Breast epithelium (tissue), 4 donors: ENCODE data around the gene ANKRD10. TPM values are rescaled to one million over a fixed set of nuclear protein-coding genes. Genes with fewer than 3 reads are reported as not detected.
A peak's percentile ranks its signal among the peaks of the same experiment; 100 is the strongest.
"Not testable (repeated sequence)": the region's sequence is repeated elsewhere in the genome, so short reads cannot be mapped to it uniquely, and the experiment has no call there.

ENCODE experiments used
- DNase-seq, 2 donors: peaks; one replicate each; pipeline ENCODE4 v3.0.0-alpha.2; 2019; ENCODE audit warnings: low spot score in 2 of 2
- H3K27ac ChIP-seq, 2 donors: fragments of 200-600 bp; sonication (generic) in 1 of 2; one replicate each; pipeline ENCODE4 v1.5.1; 2016 to 2019; ENCODE audit warnings: mild to moderate bottlenecking in 1 of 2
- H3K27me3 ChIP-seq, 2 donors: fragments of 200-600 bp; sonication (generic) in 1 of 2; one replicate each; pipeline versions ENCODE4 v1.5.1 to v1.6.0; 2017 to 2019; ENCODE audit warnings: control low read depth in 1 of 2, mild to moderate bottlenecking in 1 of 2
- H3K36me3 ChIP-seq: fragments of 200-600 bp; one replicate; pipeline ENCODE4 v1.5.1; 2019
- H3K4me1 ChIP-seq, 2 donors: fragments of 200-600 bp; sonication (generic); one replicate each; pipeline ENCODE4 v1.5.1; 2016 to 2019; ENCODE audit warnings: control low read depth in 1 of 2
- H3K4me3 ChIP-seq, 3 donors: fragments of 200-600 bp; sonication (generic); 1 replicate in 2 of 3; 2 replicates in 1 of 3; pipeline ENCODE4 v1.5.1; 2016 to 2019; ENCODE audit warnings: mild to moderate bottlenecking in 3 of 3, moderate library complexity in 2 of 3
- H3K9me3 ChIP-seq, 2 donors: fragments of 200-600 bp; sonication (generic) in 1 of 2; one replicate each; pipeline ENCODE4 v1.5.1; 2016 to 2019; ENCODE audit warnings: control low read depth in 1 of 2
- POLR2A ChIP-seq: fragments of 450-650 bp; IDR thresholded peaks from one replicate; pipeline ENCODE4 v1.6.1; 2016; ENCODE audit warnings: antibody characterized with exemption, mild to moderate bottlenecking, moderate library complexity
- POLR2AphosphoS5 ChIP-seq, 3 donors: sonication (generic); formaldehyde crosslinking; IDR thresholded peaks; one replicate each; pipeline ENCODE4 v1.6.1; 2017; ENCODE audit warnings: antibody characterized with exemption in 3 of 3
- intact Hi-C: fragments of 100-400 bp; cut with DNase I; formaldehyde crosslinking; loops from one replicate; pipeline ENCODE4 v1.15.1; 2023; ENCODE audit warnings: low total_unique reads
- total RNA-seq, 3 donors: library from RNA; depleted of rRNA; stranded (reverse); fragments of >200 nt; gene quantifications; one replicate each; pipeline ENCODE4 v1.1.0, GENCODE V29; 2016
- TF ChIP-seq, protein P1 (sequence below), 3 donors: fragments of 450-650 bp; IDR thresholded peaks; one replicate each; pipeline ENCODE4 v1.5.1; 2016 to 2017; ENCODE audit warnings: antibody characterized with exemption in 3 of 3, mild to moderate bottlenecking in 3 of 3, moderate library complexity in 3 of 3

Gene ANKRD10
- total RNA-seq, 3 donors from 2014 or later = 133 to 206 (median 193) TPM

- intact Hi-C loops = no loop called here
- H3K4me3 ChIP-seq = no peak overlapping the region
- no peaks in the 10 kb centered on the region for H3K27me3 ChIP-seq
- H3K36me3 ChIP-seq = no peaks in the 10 kb centered on the region
- H3K9me3 ChIP-seq = peaks cover 4 to 12% of the 10 kb centered on the region in 2 donors
- no peak for DNase-seq
- H3K27ac ChIP-seq = no peak overlapping the region
- no peaks in the 10 kb centered on the region for H3K4me1 ChIP-seq
- TF ChIP-seq POLR2AphosphoS5 (IDR thresholded peaks at IDR 0.05) (no peak), POLR2A (no peak)
- TF ChIP-seq, protein P1, sequence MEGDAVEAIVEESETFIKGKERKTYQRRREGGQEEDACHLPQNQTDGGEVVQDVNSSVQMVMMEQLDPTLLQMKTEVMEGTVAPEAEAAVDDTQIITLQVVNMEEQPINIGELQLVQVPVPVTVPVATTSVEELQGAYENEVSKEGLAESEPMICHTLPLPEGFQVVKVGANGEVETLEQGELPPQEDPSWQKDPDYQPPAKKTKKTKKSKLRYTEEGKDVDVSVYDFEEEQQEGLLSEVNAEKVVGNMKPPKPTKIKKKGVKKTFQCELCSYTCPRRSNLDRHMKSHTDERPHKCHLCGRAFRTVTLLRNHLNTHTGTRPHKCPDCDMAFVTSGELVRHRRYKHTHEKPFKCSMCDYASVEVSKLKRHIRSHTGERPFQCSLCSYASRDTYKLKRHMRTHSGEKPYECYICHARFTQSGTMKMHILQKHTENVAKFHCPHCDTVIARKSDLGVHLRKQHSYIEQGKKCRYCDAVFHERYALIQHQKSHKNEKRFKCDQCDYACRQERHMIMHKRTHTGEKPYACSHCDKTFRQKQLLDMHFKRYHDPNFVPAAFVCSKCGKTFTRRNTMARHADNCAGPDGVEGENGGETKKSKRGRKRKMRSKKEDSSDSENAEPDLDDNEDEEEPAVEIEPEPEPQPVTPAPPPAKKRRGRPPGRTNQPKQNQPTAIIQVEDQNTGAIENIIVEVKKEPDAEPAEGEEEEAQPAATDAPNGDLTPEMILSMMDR (IDR thresholded peaks at IDR 0.05) = no peak
Measured at GRCh38 chr13:110957931-110958330, 43.1 kb upstream of the ANKRD10 start.

DNA sequence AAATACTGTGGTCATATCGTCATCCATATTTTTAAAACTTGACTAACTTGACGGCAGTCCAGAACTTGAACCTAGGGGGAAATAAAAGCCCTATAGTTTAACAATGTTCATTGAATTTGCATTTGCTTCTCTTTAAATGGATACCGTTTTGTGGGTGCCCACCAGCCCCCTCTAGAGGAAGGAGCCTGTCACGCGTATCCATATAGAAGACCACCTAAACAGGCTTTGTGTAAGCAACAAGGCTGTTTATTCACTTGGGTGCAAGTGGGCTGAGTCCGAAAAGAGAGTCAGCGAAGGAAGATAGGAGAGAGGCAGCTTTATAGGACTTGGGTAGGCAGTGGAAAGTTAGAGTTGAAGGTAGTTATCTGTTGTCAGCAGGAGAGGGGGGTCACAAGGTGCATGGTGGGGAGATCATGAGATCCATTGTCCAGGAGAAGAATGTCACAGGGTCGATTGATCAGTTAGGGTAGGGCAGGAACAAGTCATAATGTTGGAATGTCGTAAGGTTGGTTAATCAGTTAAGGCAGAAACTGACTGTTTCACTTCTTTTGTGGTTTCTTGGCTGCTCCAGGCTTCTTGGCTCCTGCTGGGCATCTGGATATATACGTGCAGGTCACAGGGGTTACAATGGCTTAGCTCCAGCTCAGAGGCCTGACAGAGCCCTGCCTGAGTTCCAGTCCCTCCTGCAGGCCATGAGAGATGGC, 42.5 kb upstream of the ANKRD10 start:
- TF ChIP-seq POLR2A (no peak), POLR2AphosphoS5 (IDR thresholded peaks at IDR 0.05) (no peak)
- TF ChIP-seq, protein P1 (IDR thresholded peaks at IDR 0.05) = no peak
- DNase-seq = no peak
- intact Hi-C loops = no loop called here
- Histone ChIP-seq H3K4me3 (no peak overlapping the region), H3K9me3 (peaks cover 4 to 12% of the 10 kb centered on the region in 2 donors), H3K27ac (no peak overlapping the region), H3K36me3 (no peaks in the 10 kb centered on the region), H3K4me1 (no peaks in the 10 kb centered on the region), H3K27me3 (no peaks in the 10 kb centered on the region)

DNA sequence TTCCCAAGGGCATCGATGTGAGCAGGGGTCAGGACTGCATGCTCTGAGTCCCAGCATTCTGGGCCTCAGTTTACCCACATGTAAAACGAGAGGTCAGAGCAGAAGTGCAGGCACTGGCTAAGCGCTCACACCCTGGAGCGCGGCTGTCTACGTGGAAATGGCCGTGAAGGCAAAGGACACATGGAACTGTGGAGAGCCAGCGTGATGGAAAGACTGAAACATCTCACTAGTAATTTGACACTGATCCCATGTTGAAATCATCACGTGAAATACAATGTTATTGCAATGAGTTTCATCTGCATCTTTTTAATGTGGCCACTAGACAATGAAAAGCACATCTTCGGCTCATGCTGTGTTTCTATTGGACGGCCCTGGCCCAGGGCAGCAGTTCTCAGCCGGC, 41.3 kb upstream of the ANKRD10 start:
- H3K9me3 ChIP-seq, DNase-seq, H3K4me1 ChIP-seq, intact Hi-C loops, H3K4me3 ChIP-seq, H3K27me3 ChIP-seq, H3K36me3 ChIP-seq, H3K27ac ChIP-seq: not testable (repeated sequence)

DNA sequence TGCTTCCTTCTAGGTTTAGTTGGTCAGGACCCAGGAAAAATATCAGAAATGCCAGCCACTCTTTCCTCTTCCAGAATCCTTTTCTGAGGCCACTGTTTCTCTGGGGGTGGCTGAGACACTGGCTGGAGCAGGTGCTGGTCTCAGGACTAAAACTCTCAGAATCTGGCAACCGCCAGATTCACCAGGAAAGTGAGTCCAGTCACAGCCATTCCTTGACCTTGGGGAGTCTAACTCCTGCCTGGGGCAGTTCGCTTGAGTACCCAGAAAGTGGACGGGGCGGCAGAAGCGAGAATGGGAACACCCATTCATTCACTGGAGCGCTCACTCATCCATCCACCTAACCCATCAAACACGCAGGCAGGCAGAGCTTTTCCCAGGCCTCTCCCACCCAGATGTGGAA, 40.7 kb upstream of the ANKRD10 start:
- peak overlapping the region; percentile 52 to 80 for H3K27ac ChIP-seq
- DNase-seq, H3K27me3 ChIP-seq, H3K4me3 ChIP-seq, H3K36me3 ChIP-seq, H3K4me1 ChIP-seq, intact Hi-C loops, H3K9me3 ChIP-seq: not testable (repeated sequence)

- H3K4me1 ChIP-seq, H3K4me3 ChIP-seq, H3K9me3 ChIP-seq, intact Hi-C loops, H3K27me3 ChIP-seq, H3K36me3 ChIP-seq: not testable (repeated sequence)
- H3K27ac ChIP-seq = peak overlapping the region; percentile 52 to 80
- peak in 1 of 3 donors; percentile 89 for TF ChIP-seq POLR2AphosphoS5 (IDR thresholded peaks at IDR 0.05)
- peak in 1 of 2 donors; percentile 33 for DNase-seq
Measured at GRCh38 chr13:110955072-110955503, 40.2 kb upstream of the ANKRD10 start.

- H3K27me3 ChIP-seq, H3K4me3 ChIP-seq, DNase-seq, intact Hi-C loops, H3K9me3 ChIP-seq, H3K36me3 ChIP-seq, H3K4me1 ChIP-seq: not testable (repeated sequence)
- H3K27ac ChIP-seq = peak overlapping the region; percentile 52 to 80
Measured at GRCh38 chr13:110954533-110954920, 39.7 kb upstream of the ANKRD10 start.

- TF ChIP-seq POLR2AphosphoS5 (IDR thresholded peaks at IDR 0.05) = no peak
- TF ChIP-seq, protein P1 (IDR thresholded peaks at IDR 0.05) = no peak
- no peak for TF ChIP-seq POLR2A
- Histone ChIP-seq H3K4me1 (no peaks in the 10 kb centered on the region), H3K36me3 (no peaks in the 10 kb centered on the region), H3K27me3 (no peaks in the 10 kb centered on the region), H3K4me3 (no peak overlapping the region), H3K9me3 (no peaks in the 10 kb centered on the region), H3K27ac (peak overlapping the region in 1 of 2 donors; percentile 80)
- DNase-seq = no peak
- intact Hi-C loops = no loop called here
Measured at GRCh38 chr13:110953833-110954532, 39.1 kb upstream of the ANKRD10 start.
